Activated B cell treated with CpG ODN at 0.5 μM for 24 hours (primary cell): ENCODE measurements around the gene TENM4. TPM values are rescaled to one million over a fixed set of nuclear protein-coding genes. Genes with fewer than 3 reads are reported as not detected.

Experiments
- ATAC-seq: fragments of 200-7000 bp; cut with Tn5 transposase; one replicate; pipeline ENCODE4 v1.10.0; 2021; ENCODE audit warnings: low read depth, mild to moderate bottlenecking, moderate library complexity
- CTCF ChIA-PET: fragments of 350-600 bp; sonication (Branson Sonifier 250); formaldehyde crosslinking; loops from one replicate; lab custom pipeline; 2021; ENCODE audit warnings: antibody characterized with exemption; lab: Charles Lee
- POLR2A ChIA-PET: fragments of 350-600 bp; sonication (Branson Sonifier 250); formaldehyde crosslinking; loops from one replicate; lab custom pipeline; 2021; ENCODE audit warnings: antibody characterized with exemption; lab: Charles Lee
- DNase-seq: peaks from one replicate; pipeline ENCODE4 v3.0.0; 2022
- H3K27ac Mint-ChIP-seq: one replicate; pipeline ENCODE4 v1.8.0; 2020; ENCODE audit warnings: mixed read lengths
- H3K27me3 Mint-ChIP-seq: one replicate; pipeline ENCODE4 v1.8.0; 2021; ENCODE audit warnings: mixed read lengths
- H3K36me3 Mint-ChIP-seq: one replicate; pipeline ENCODE4 v1.8.0; 2021; ENCODE audit warnings: low read depth, mixed read lengths
- H3K4me1 Mint-ChIP-seq: one replicate; pipeline ENCODE4 v1.8.0; 2021; ENCODE audit warnings: mixed read lengths
- H3K4me3 Mint-ChIP-seq: one replicate; pipeline ENCODE4 v1.8.0; 2020; ENCODE audit warnings: mild to moderate bottlenecking, mixed read lengths
- H3K9me3 Mint-ChIP-seq: one replicate; pipeline ENCODE4 v1.8.0; 2020; ENCODE audit warnings: mixed read lengths
- CTCF ChIP-seq: fragments of 200-600 bp; IDR thresholded peaks from one replicate; pipeline ENCODE4 v1.8.0; 2022; ENCODE audit warnings: antibody characterized with exemption, mild to moderate bottlenecking
- intact Hi-C: fragments of 100-400 bp; cut with micrococcal nuclease; formaldehyde crosslinking; loops from one replicate; pipeline ENCODE4 v1.15.1; 2024
- total RNA-seq: library from RNA; stranded (reverse); gene quantifications from 2 replicates; pipeline ENCODE4 v1.2.3, GENCODE V29; 2022

TENM4 gene
- total RNA-seq, 1 donor from 2014 or later = 2.4 TPM

- CTCF ChIA-PET = no interaction called here
- Mint-ChIP-seq H3K9me3 (no peaks in the 10 kb centered on the region), H3K36me3 (no peaks in the 10 kb centered on the region), H3K27me3 (no peaks in the 10 kb centered on the region), H3K4me1 (no peaks in the 10 kb centered on the region), H3K4me3 (no peak overlapping the region), H3K27ac (no peak overlapping the region)
- DNase-seq (no peak), ATAC-seq (no peak)
- no peak for TF ChIP-seq CTCF
- intact Hi-C loops = no loop called here
- POLR2A ChIA-PET = no interaction called here
These were observed 88.5 kb downstream of the TENM4 start for GRCh38 chr11:79352349-79352703.

GRCh38 chr11:79348976-79349682 is 91.7 kb downstream of the TENM4 start:
- Mint-ChIP-seq H3K4me1 (no peaks in the 10 kb centered on the region), H3K4me3 (no peak overlapping the region), H3K27ac (no peak overlapping the region), H3K9me3 (no peaks in the 10 kb centered on the region), H3K27me3 (no peaks in the 10 kb centered on the region), H3K36me3 (no peaks in the 10 kb centered on the region)
- POLR2A ChIA-PET = no interaction called here
- CTCF ChIA-PET = no interaction called here
- TF ChIP-seq CTCF = no peak
- intact Hi-C loops = no loop called here
- DNase-seq = no peak
- ATAC-seq = no peak

GRCh38 chr11:79346021-79346420 is 94.8 kb downstream of the TENM4 start:
- Mint-ChIP-seq H3K27ac (no peak overlapping the region), H3K4me3 (no peak overlapping the region), H3K9me3 (no peaks in the 10 kb centered on the region), H3K27me3 (no peaks in the 10 kb centered on the region), H3K36me3 (no peaks in the 10 kb centered on the region), H3K4me1 (no peaks in the 10 kb centered on the region)
- CTCF ChIA-PET = no interaction called here
- DNase-seq (no peak), ATAC-seq (no peak)
- TF ChIP-seq CTCF = no peak
- intact Hi-C loops = no loop called here
- POLR2A ChIA-PET = no interaction called here

GRCh38 chr11:79344753-79345294 is 96.0 kb downstream of the TENM4 start:
- no peak for ATAC-seq
- H3K4me1 Mint-ChIP-seq = no peaks in the 10 kb centered on the region
- intact Hi-C loops = no loop called here
- ChIA-PET POLR2A (no interaction called here), CTCF (no interaction called here)
- no peak overlapping the region for H3K4me3 Mint-ChIP-seq
- TF ChIP-seq CTCF = no peak
- no peaks in the 10 kb centered on the region for H3K36me3 Mint-ChIP-seq
- H3K9me3 Mint-ChIP-seq = no peaks in the 10 kb centered on the region
- H3K27me3 Mint-ChIP-seq = no peaks in the 10 kb centered on the region
- no peak overlapping the region for H3K27ac Mint-ChIP-seq
- no peak for DNase-seq

- intact Hi-C loops = no loop called here
- no peaks in the 10 kb centered on the region for H3K9me3 Mint-ChIP-seq
- ChIA-PET POLR2A (no interaction called here), CTCF (no interaction called here)
- no peak overlapping the region for H3K27ac Mint-ChIP-seq
- DNase-seq = no peak
- H3K4me3 Mint-ChIP-seq = no peak overlapping the region
- no peaks in the 10 kb centered on the region for H3K36me3 Mint-ChIP-seq
- no peak for TF ChIP-seq CTCF
- H3K27me3 Mint-ChIP-seq = peaks cover 2% of the 10 kb centered on the region
- no peak for ATAC-seq
- H3K4me1 Mint-ChIP-seq = no peaks in the 10 kb centered on the region
These were observed 98.1 kb downstream of the TENM4 start for GRCh38 chr11:79342686-79343085.
